NCI-H345 treated with DMSO at 0.1 percent for 48 hours (cell line): ENCODE data around the gene TMUB1.
"Not testable (repeated sequence)": the region's sequence is repeated elsewhere in the genome, so short reads cannot be mapped to it uniquely, and the experiment has no call there.

ENCODE experiments used
- DNase-seq: peaks from one replicate; lab custom pipeline; 2025; ENCODE audit not compliant: unreplicated experiment; lab: John Stamatoyannopoulos, UW

TMUB1 gene

DNA sequence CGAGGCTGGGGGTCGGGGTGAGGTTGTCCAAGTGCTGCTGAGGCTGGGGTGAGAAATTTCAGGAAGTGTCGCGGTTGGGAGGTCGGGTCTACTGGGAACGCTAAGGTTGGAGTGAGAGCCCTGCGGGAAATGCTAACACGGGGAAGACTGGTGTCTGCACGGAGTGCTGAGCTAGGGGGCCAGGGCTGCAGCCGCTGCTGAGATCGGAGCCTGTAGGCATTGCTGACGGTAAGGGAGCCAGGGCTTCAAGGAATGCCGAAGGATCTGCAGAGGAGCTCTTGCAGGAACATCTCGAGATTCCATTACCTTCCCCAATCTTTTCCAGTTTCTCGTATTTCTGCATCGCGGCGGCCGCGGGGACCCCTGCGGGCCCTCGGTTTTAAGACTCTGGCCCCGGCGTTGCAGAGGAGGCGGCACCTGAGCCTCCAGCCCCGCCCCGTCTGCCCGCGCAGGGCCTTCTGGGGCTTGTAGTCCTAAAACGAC lies 25.7 kb downstream of the TMUB1 start, which contains the start of gene CDK5:
Gene CDK5, minus strand, starts transcription at position 392 of the 483 bp plus-strand sequence. Its CDS starts 49 bp downstream, at position 343.
- no peak for DNase-seq

DNA sequence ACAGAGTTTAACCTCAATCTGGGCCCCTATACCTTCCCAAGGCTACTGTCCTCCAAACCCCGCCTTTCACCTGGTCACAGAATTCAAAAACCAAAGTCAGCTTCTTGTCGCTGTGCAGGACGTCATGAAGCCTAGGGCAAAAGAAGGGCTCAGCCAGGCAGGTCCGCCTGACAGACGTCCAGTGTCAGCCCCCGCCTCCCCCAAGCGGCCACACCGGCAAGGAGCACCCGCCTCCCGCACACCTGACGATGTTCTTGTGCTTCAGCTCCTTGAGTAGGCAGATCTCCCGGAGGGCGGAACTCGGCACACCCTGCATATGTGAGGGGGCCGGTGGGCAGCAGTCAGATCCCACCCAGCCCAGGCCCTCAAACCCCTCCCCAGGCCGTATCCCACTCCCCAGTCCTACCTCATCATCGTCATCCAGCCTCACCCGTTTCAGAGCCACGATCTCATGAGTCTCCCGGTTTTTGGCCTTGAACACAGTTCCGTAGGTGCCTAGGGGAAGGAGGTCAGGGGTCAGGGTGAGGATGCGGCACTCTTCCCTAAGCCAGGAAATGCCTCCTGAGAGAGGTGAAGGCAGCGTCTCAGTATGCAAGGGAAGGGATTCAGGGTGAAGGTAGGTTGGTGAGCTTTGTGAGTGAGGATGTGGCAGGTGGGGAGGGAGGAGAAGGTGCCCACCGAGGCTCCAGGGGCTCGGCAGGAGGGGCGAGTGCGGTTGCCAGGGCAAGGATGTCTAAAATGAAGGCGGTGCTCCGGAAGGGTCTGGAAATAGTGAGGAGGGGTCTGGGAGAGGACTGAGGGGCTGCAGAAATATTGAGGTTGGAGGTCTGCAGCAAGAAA lies 26.4 kb downstream of the TMUB1 start:
- no peak for DNase-seq

DNA sequence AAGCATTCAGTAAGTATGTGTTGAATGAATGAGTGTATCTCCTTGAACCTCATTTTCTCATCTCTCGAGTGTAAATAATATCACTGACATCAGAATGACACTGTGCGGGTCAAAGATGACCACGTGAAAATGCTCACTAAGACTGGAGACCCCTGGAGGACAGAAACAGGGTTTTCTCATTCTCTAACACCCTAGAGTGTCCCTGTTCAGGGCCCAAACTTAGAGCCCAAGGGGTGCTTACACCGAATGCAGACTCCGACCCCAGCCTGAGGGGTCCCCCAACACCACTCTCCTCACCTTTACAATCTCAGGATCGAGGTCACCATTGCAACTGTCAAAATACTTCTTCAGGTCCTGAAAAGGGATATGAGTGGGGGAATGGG lies 27.0 kb downstream of the TMUB1 start:
- no peak for DNase-seq

DNA sequence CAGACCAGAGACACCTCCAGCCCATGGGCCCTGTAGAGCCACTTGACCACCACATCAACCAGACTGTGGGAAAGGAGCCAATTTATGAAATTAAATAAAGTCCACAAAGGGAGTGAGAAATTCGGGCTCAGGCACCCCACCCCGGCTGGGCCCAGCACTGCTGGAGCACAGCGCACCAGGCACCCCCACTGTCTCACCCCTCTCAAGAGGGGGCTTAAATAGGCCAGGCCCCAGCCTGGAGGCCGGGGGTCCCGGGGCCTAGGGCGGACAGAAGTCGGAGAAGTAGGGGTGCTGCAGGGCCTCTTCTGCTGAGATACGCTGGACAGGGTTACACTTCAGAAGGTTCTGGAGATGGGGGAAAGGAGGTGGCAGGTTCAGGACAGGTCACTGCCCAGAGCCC lies 29.5 kb downstream of the TMUB1 start:
- DNase-seq: no peak

DNA sequence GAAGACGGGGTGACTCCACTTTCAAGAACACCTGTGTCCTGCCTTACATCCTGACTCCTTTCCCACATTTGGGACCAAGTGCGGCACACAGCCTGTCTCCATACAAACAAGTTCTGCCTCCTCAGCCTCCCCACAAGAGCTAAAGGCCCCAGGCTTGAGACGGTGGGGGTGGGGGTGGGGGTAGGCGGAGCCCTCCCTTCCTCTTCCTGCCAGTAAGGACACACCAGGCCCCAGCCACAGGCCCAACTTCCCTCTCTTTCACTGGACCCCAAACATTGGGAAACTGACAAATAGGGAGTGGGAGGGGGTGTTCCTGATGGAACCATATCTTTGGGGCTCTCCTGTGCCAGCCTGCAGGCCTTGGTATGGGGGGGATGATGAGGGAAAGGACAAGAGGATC lies 30.2 kb downstream of the TMUB1 start:
- DNase-seq: no peak

DNA sequence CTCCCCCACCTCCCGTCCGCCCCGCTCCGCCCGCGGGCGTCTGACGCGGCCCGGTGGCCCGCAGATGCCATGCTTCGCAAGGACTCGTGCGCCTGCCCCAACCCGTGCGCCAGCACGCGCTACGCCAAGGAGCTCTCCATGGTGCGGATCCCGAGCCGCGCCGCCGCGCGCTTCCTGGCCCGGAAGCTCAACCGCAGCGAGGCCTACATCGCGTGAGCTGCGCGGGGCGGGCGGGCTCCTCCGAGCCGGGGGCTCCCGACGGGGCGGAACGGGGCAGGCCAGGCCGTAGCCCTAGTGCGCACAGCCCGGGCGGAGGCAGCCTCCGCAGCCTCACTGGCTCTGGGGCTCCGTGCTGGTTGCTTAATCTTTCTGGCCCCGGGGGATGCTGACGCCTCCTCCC lies 32.2 kb downstream of the TMUB1 start:
- no peak for DNase-seq

DNA sequence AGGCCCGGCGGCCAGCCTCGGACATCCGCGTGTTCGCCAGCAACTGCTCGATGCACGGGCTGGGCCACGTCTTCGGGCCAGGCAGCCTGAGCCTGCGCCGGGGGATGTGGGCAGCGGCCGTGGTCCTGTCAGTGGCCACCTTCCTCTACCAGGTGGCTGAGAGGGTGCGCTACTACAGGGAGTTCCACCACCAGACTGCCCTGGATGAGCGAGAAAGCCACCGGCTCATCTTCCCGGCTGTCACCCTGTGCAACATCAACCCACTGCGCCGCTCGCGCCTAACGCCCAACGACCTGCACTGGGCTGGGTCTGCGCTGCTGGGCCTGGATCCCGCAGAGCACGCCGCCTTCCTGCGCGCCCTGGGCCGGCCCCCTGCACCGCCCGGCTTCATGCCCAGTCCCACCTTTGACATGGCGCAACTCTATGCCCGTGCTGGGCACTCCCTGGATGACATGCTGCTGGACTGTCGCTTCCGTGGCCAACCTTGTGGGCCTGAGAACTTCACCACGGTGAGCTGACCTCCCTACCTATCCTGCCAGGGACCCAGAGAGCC lies 34.3 kb downstream of the TMUB1 start:
- DNase-seq: no peak

DNA sequence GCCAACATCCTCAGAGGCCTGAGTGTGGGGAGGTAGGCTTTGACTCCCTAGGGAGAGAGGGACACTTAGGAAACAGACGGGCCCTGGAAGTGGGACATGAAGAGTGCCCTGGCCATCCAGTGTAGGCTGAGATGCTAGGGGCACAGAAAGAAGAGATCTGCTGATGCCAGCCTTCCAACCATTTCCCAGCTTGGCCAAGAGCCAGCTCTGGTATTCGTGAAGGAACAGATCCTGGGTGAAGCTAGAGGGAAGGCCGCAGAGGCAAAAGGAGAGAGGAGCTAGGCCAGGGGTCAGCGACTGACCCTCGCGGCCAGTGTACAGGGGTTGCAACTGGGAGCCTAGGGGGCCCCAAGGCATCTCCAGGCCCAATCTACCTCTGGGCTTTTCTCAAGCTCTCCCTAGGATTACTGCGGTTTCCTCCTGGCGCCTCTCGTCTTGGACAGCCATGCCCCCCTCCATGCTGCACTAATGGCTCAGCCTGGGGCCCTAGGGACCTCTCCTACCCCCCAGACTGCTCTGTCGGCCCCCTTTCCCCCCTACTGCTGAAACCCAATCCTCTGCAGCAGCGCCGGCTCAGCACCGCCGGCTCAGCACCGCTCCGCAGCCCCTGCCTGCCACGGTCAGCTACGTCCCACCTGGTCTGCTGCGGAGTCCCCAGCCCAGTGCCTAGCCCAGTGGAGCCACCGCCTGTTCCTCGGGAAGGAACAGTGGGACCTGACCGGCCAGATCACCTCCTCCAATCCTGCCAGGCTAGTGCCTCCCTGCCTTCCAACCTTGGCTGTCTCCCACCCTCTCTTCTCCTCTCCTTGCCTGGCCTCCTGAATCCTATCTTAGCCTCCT lies 35.1 kb downstream of the TMUB1 start, which contains the start of gene ASIC3:
Gene ASIC3, plus strand, starts transcription at position 556 of the 840 bp plus-strand sequence. CDS start 355 bp downstream, outside the sequence.
- DNase-seq: no peak

DNA sequence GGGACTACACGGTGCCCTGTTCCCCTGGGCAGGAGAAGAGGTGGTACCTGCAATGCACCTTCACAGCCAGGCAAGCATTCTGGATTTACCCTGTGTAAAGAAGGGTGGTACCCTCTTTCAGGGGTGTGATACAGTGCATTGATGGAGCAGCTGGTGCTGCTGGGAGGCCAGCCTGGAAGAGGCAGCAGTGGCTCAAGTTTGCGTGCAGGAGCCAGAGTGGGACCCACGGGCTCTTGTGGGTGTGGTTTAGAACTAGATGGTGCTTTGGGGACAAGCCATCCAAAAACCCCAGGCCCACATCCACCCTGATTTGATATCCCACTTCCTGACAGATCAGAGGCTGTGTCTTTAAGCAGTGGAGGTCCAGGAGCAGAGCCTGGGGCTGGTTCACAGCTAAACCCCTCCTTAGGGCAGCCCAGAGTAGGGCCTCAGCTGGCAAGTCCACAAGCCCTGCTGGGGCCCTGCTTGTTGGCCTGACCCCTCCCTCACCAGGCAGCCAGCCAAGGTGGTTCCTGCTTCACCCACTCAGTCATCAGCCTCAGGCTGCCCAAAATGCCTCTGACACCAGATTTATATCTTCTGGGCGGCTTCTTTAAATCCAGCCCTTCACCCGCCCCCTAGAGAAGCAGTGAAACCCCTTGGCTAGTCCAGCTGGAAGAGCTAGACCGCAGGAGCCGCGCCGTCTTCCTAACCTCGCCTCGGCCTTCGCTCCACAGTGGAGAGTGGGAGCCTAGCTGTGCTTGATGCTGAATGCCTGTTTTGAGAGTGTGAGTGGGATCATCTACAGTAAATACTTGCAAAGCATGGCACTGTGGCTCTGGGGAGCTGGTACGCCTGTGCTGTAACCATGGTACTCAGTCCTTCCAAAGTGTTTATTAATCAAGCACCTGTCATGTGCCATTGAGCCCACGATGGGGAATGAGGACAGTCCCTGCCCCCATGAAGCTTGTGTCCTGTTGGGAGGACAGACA lies 36.4 kb downstream of the TMUB1 start:
- no peak for DNase-seq

DNA sequence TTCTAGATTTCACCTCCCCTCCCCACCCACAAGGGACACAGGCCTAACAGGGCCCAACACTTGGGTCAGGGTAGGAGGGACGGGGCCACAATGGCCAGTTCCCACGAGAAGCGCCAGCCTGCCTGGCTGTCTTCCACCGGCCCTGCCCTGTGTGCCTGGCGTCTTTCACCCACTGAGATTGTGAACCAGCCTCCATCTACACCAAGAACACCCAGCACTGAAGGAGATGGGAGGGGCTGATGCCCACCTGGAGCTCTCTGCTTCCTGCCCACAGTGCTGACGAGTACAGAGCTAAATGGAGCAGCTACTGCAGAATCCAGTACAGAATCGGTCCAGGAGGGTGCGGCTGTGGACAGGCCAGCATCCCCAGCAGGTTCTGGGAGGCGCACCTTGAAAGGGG lies 37.3 kb downstream of the TMUB1 start:
- no peak for DNase-seq

DNA sequence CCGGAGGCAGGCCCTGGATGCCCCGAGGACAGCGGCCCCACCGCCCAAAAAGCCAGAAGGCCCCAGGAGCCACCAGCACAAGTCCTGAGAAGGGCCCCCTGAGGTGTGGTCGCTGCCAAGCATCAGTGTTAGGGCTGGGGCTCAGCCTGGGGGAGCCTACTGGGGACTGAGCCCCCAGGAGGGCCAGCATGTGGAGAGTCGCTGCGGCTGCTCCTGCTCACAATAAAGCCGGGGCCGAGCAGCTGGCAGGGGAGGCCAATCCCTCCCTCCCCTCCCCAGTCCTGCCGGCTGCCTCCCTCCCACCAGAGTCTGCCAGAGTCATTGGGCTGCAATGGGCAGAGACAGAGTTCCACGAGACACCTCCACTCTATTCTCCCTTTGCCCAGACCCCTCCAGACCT lies 38.0 kb downstream of the TMUB1 start:
- DNase-seq: no peak

DNA sequence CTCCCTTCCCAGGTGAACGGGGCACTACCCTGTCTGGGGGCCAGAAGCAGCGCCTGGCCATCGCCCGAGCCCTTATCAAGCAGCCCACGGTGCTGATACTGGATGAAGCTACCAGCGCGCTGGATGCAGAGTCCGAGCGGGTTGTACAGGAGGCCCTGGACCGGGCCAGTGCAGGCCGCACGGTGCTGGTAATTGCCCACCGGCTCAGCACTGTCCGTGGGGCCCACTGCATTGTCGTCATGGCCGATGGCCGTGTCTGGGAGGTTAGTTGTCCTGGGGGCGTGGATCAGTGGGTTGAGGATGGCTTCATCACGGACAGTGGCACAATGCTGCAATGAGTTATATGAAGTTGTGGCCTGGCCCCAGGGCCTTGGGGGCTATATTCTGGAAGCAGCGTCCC lies 39.3 kb downstream of the TMUB1 start:
- no peak for DNase-seq

DNA sequence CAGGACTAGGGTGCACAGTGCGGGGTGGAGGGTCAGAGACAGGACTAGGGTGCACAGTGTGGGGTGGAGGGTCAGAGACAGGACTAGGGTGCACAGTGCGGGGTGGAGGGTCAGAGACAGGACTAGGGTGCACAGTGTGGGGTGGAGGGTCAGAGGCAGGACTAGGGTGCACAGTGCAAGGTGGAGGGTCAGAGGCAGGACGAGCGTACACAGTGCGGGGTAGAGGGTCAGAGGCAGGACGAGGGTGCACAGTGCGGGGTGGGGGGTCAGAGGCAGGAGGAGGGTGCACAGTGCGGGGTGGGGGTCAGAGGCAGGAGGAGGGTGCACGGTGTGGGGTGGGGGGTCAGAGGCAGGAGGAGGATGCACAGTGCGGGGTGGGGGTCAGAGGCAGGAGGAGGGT lies 39.8 kb downstream of the TMUB1 start:
- DNase-seq: not testable (repeated sequence)

DNA sequence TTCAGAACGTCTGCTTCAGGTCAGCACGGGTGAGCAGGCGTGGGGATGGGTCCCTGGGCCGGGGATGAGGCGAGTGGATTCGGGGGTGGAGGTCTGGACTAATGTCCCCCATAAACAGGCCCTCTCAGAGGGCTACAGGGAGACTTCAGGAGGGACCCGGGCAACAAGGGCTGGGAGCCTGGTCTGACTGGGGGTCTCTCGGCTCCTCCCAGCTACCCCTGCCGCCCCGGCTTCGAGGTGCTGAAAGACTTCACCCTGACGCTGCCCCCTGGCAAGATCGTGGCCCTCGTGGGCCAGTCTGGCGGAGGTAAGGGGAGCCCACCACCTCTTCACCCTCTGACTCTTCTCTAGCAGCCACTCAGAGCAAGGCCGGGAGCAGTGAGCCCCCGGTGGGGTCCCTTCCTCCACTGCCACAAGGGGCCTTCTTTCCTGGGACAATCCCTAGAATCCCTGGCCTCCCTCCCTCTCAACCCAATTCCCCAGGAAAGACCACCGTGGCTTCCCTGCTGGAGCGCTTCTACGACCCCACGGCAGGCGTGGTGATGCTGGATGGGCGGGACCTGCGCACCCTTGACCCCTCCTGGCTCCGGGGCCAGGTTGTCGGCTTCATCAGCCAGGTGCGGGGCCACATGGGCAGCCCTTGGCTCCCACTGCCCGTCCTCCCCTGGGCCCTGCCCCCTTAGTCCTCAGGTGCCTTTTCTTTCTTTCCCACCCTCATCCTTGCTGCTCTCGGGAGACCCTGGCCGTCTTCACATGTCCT lies 42.5 kb downstream of the TMUB1 start:
- DNase-seq: no peak

DNA sequence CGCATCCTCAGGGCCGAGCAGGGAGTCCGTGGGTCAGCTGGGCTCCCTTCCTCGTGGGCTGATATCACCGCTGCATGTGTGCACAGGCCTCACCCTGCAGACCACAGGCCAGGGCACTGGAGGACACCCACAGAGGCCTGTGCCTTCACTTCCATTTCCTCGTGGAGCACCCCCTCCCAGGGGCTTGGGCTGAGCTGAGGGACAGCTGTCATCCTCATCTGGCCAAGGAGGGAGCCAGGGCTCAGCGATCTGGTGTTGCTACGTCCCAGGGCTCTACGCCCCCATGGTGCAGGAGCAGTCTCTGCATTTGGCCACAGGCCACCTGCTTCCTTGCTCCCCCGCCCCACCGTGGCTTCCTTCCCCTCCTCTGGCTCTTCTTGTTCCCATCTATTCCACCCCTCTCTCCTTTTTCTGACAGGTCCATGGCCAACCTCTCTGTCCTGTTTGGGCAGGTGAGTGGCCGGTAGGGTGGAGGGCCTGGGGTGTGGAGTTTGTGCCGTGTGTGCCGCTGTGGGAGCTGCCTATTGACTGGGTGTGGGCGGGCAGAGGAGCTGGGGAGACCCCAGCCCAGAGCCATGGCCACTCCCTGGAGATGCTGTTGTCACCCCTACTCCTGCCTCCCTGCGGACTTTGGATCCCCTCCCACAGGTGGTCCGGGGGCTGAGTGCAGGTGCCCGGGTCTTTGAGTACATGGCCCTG lies 43.3 kb downstream of the TMUB1 start:
- DNase-seq: no peak

DNA sequence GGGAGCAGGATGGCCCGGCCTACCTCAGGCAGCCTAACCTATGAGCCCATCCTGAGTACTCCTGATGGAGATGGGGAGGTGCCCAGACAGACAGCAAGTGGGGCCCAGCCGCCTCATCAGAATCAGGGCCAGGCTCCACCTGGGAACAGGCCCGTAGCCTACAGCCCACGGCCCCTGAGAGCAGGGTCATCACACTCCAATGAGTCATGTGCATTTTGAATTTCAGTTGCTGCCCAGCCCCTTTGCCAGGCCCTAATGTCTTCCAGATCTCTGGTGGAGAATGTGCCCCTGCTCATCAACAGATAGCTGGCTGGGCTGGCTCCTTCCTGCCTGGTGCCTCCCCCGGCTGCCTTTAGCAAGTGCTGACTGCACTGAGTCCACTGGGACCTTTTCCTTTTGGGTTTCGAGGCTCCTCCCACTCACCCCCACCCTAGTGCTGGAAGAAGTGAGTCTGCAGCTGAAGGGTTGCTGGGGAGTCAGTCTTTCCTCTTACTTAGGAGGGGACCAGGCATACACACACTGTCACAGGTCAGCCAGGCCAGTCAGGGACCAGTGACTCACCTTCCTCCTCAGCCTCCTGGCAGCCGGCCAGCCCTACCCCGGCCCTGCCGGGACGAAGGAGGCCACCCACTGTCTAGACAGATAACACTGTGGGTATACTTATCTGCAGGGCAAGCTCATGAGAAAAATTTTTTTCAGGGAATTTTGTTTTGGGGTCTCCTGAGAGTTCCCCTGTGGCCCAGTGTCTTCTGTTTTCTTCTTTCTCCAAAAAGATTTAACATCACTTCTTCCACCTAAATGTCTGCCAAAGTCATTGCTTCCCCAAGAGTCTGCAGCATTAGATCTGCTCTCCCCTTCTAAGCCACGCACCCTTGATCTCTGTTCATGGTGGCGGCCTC lies 44.1 kb downstream of the TMUB1 start:
- no peak for DNase-seq

DNA sequence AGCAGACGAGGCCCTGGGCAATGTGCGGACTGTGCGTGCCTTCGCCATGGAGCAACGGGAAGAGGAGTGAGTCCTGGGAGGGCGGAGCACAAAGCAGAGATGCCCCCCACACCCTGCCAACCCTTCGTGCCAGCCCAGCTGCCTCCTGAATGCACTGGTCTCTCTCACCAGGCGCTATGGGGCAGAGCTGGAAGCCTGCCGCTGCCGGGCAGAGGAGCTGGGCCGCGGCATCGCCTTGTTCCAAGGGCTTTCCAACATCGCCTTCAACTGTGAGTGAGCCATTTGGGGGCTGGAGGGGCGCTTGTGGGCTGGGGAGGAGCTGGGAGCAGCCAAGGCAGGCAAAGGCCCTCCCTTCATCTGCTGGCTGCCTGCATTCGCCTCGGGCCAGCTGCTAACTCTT lies 47.4 kb downstream of the TMUB1 start:
- no peak for DNase-seq
